TTC549 (cell line): Measurements from ENCODE around the gene RPA1.
"Not testable (repeated sequence)": the region's sequence is repeated elsewhere in the genome, so short reads cannot be mapped to it uniquely, and the experiment has no call there.

Experiments
- FAIRE-seq: peaks from 2 replicates; lab custom pipeline; 2012; peaks lifted over from hg19 to GRCh38; lab: Jason Lieb, UNC

RPA1 gene

DNA sequence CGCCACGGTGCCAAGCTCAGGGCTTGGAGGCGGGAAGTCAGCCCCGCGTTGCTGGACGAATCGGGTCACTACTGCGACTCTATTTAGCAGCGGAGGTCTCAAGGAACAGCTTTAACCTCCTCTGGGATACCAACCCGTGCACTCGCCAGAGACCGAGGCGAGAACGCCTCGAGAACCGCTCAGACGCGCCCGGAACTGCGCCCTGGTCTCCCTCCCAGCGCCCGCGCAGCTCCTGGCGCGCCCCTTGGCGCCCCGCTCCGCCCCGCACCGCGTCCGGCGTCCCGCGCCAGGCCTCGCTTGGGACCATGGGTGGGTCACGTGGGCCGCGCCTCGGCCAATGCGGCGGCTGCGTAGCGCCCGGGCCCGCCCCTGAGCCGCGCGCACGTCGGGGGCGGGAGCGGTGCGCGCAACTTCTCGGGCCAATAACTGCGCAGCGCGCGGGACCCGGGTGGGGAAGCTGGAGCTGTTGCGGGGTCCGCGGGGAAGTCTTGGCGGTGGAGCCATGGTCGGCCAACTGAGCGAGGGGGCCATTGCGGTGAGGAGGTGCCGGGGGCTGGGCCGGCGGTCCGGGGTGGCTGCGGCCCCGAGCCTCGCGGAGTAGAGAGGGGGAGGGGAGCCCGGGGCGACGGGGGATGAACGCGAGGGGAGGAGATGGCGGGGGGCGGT, at the start of gene RPA1, which contains the start of gene SMYD4:
Gene RPA1, plus strand, starts transcription at position 414 of the 666 bp plus-strand sequence. Its CDS starts 89 bp downstream, at position 503.
Gene SMYD4, minus strand, starts transcription at position 311 of the 666 bp plus-strand sequence. CDS start 1,908 bp downstream, outside the sequence.
- FAIRE-seq, result no peak

DNA sequence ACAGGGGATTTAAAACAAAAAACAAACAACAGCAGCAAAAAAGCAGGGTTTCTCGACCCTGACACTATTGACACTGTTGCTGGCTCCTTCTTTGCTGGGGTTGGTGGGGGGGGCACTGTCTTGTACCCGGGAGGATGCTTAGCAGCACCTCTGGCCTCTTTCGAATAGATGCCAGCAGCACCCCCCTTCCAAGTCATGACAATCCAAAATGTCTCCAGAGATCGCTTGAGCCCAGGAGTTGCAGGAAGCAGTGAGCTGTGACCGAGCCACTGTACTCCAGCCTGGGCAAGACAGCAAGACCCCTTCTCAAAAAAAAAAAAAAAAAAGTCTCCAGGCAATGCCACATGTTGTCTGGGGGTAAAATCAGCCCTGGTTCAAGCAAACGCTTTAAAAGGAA, 47.6 kb upstream of the RPA1 start:
- no peak for FAIRE-seq

DNA sequence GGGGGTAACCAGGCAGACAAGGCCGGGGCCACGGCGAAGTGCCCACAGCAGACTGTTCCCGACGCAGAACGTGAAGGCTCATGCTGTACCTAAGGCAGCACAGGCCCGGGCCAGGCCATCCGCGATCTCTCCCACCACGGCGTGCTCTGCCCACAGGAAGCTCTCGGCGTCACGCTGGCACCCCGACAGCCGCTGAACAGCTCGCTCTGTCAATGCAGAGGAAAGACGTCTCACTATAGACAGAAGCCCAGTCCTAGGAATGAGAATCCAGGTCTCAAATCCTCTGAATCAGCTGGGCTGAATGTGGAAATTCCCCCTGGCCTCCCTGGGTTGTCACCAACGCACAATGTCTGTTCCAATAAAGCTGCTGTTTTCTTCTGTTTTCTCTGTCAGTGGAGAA, 46.5 kb upstream of the RPA1 start:
- FAIRE-seq, result no peak

DNA sequence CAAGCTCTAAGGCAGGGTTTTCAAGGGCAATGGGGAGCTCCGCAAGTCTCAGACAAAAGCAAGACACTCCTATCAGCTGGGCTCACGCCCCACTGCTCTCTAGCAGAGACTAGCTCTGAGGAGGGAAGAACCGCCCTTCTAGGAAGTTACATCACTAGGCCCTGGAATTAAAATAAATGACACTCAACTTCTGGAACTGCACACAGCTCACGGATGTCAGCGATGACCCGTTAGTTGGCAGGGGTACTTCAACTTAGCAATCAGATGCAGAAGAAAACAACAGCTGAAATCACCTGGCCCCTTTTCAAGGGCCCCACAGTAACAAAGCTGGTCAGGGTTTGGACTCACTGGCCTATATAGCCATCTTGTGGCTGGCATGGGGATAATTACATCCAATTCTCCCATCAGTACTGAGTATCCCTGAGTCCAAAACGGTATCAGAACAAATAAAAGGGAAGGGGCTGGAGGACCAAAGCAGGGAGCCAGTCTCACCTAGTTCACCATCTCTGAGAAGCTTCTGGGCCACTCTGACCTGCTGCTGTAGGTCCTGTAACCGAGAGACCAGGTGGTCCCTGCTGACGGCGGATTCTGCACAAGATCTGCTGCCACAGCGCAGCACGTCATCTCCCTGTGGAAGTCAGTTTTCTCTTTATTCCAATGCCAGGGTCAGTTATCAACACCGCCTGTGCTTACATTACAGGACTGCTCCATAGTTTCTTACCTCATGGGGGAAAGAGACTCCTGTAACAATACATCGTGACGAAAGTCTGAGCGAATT, 45.8 kb upstream of the RPA1 start:
- no peak for FAIRE-seq

DNA sequence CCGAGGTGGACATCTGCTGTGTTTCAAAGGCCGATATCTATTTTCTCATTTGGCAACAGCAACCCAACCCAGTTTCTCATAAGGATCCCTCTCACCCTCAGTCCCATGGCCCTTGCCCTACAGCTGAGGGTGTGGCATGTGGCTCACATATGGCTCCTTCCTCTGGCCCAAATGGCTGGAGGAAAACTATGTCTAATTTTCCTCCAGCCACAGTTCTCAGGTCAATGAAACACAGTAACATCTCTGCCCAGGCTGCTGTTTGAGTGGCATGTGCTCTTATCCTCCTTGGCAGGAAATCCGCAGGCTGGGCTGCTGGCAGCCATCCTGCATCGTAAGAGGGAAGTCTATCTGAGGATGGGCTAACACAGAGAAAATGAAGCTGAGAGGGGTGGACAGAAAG, 43.9 kb upstream of the RPA1 start:
- no peak for FAIRE-seq

DNA sequence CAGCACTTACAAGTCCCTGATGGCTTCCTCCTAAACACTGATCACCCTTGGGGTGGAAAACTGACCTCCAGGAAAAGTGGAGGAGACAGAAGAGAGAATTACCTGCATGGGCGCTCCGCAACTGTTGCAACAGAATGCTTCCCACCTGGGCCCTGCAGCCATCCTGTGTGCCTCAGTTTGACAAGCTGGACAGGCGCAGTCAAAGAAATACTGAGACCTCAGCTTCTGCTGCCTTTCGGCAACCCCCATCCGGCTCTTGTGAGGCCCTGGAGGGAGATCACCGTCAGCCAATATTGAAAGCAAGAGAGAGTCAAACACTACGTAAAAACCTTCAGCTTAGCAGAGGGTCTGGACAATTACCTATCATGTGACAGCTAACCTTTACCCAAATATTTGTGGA, 43.1 kb upstream of the RPA1 start:
- FAIRE-seq, result no peak

DNA sequence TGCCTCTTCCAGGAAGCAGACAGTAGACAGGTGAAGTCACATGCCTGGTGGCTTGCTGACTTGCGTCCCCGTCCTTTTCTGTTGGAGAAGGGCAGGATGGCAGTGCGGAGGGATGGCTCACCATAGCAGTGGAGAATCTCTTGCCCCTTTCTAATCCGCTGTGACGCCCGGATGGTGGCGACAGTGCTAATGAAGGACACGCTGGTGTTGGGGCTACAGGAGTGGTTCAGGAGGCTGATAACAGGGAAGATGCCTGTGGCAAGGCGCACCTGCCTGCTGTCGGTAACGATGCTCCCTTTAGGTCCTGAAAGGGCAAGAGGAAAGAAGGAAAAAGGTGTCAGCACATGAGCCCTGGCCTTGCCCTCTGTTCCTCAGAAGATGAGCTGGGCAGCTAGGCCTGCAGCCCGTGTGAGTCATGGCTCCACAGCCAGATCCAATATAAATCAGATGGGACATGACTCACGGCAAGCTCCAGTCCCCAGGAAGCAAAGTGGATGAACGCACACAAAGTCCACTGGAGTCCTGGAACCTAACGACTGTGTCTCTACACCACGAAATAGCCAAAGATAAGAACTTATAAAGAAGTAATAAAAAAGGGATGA, 42.4 kb upstream of the RPA1 start:
- FAIRE-seq, result no peak

DNA sequence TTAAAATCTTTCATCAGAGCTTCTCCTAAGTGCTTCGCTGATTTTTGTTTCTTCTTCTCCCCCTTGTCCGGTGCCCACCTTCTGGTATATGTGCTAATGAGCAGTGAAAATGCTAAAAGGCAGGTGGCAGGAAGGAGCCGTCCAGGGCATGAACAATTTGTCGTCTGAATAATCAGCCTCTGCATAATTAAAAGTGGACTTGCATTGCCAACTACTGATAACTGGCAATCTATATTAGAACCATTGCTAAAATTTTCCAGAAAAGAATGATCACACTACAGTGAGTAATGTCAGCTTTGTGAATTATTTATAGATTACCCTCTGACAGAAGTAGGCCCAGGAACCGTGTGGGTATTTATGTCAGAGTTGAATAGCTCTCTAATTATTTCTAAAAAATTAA, 39.9 kb upstream of the RPA1 start:
- no peak for FAIRE-seq

DNA sequence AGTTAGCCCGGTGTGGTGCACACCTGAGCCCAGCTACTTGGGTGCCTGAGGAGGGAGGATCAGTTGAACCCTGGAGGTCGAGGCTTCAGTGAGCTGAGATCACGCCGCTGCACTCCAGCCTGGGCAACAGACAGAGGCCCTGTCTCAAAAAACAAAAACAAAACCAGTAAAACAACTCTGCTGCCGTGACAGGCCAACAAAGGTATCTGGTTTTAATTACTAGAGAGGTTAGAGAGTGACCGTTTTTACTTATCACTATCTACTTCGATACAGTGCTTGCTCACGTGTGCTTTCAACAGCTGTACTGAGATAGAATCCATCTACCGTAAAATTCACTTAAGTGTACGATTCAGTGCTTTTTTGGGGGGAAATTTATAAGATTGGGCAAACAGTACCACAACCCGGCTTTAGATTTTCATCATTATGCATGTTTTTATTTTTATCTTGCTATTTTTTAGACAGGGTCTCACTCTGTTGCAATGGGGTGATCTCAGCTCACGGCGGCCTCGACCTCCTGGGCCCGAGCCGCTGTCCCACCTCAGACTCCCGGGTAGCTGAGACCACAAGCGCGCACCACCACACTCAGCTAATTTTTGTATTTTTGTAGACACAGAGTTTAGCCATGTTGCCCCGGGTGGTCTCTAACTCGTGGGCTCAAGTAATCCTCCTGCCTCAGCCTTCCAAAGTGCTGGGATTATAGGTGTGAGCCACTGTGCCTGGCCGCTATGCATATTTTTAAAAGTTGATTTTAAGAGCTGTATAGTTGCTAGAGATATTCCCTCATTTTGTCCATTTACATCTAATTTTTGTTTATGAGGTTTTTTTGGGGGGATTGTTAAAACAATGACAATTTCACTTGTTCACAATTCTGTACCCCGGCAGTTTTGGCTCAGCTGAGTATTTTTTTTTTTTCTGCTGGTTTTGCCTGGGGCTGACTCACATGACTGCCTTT, 37.0 kb upstream of the RPA1 start:
- FAIRE-seq, result no peak

DNA sequence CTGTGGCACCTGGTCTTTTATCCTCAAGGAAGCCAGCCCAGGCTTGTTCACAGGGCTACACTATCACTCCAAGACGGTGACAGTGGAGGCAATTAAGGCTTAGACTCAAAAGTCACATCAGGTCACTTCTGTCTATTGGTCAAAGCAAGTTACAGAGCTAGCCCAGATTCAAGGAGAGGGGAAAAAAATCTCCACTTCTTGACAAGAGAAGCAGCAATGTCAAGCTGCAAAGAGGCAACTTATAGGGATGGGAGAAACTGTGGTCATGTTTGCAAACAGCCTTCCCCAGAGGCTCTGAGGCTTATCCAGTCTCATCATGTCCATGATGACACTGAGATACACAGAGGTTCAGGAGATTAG, 36.4 kb upstream of the RPA1 start:
- FAIRE-seq, result no peak

DNA sequence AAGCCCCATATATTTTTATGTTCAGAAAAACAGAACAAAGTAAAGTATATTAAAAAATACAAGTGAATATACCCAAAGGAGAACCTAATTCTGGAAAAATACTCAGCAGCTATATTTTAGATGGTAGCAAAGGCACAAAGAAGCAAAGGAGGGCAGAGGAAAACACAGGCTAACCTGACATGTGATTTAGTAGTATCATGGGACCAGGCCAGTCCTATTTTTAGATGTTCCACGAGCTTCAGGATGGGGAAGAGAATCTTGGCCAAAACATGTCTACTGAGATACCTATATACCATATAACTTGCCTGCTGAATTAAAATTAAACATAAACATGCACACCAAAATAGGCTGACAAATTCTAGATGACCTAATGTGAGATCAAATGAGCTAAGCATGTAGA, 33.0 kb upstream of the RPA1 start:
- FAIRE-seq, result no peak

DNA sequence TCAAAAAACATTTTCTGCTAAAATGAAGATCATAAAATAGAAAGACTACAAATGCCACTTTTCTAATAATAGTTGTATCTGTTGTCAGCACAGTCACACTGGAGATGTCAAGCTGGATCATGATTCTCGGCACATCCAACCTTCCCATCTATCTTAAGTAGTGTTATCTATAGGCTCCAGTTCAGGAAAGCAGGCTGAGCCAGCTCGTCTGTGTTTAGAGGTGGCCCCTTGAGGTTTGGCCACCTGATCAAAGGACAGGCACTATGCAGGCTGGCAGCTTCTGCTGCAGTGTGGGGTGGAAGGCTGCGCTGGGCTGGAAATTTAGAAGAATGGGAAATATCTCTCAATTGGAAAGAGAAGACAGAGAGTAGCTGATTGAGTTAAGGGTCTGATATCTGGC, 32.5 kb upstream of the RPA1 start:
- no peak for FAIRE-seq

DNA sequence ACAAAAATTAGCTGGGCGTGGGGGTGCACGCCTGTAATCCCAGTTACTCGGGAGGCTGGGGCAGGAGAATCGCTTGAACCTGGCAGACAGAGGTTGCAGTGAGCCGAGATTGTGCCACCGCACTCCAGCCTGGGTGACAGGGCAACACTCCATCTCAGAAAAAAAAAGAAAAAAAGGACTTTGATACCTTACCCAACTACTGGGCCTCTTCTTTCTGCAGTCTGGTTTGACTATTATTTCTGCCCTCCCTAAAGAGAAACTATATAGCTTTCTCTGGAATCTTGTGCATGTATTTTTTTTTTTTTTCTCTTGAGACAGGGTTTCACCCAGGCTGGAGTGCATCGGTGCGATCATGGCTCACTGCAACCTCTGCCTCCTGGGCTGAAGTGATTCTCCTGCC, 32.0 kb upstream of the RPA1 start:
- FAIRE-seq, result not testable (repeated sequence)

DNA sequence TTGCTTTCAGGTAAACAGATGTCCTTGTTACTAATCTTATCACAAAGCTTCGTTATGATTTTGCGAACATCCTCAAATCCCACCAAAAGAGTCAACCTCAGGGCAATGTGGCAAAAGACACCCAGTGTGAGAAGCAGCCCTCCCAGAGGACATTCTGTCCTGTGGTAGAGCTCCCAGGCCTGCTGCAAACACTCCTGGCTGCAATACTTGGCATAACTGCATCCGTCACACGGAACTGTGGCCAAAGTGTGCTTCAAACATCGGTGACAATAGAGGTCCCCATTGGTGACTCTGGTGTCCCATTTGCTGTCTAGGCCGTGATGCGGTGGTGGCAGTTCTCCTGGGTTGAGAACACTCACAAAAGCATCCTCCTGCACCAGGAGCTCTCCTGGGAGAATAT, 29.6 kb upstream of the RPA1 start:
- no peak for FAIRE-seq

DNA sequence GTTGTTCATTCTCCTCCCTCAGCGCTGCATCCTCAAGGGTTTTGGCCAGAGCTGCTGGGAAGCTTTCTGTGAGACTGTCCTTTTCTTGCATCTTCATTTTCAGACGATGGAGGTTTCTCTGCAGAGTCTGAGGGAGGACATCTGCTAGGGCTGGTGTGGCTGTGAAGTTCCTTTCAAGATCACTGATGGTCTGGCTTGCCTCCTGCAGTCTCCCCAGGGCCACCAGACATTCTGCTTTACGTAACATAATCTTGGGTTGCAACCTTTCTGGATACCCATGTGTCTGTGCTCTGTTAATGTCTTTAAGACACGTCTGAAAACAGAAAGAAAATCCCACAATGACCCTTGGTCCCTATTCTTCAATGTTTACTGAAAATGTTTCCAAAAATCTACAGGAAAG, 29.1 kb upstream of the RPA1 start:
- no peak for FAIRE-seq

DNA sequence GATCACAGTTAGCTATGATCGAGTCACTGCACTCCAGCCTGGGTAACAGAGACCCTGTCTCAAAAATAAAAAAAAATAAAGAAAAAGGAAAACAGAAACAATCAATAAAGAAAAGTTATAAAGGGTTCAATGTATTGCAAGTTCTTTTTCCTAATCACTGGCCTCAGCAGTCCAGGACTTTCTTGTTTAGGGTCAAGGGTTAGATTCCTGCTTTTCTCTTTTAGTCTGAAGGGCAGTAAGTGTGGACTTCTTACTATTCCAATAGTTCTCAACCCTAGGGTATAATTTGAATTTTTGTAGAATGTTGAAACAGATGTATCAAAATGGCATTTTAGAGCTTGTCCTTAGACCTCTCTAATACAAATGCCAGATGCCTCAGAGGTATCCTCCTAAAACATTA, 27.4 kb upstream of the RPA1 start:
- no peak for FAIRE-seq

DNA sequence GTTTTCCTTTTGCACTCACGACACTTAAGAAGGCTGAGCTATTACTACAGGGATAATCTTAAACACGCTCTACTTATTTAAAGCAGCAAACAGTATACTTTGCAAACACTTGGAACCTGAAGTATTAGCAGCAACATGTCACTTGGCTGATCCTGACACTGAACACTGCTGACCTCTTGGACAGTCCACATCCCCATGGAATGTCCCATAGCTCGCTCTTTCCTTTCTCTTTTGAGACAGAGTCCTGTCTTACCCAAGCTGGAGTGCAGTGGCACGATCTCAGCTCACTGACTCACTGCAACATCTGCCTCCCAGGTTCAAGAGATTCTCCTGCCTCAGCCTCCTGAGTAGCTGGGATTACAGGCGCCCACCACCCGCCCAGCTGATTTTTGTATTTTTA, 26.5 kb upstream of the RPA1 start:
- FAIRE-seq, result no peak

DNA sequence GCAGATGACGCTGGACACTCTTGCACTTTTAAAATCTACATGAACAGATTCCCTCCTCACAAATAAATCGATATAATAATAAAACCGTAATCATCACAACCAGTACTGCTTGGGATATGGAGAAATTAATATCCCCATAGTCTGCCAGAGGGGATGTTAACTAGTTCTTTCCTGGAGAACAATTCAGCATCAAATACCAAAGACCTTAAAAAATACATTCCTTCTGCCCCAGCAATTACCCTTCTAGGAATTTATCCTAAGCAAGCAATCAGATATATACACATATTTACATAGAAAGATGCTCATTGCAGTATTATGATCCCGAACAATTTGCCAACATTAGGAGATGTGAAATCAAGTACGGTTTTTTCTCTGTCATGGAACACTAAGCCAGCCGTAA, 21.9 kb upstream of the RPA1 start:
- FAIRE-seq, result no peak

DNA sequence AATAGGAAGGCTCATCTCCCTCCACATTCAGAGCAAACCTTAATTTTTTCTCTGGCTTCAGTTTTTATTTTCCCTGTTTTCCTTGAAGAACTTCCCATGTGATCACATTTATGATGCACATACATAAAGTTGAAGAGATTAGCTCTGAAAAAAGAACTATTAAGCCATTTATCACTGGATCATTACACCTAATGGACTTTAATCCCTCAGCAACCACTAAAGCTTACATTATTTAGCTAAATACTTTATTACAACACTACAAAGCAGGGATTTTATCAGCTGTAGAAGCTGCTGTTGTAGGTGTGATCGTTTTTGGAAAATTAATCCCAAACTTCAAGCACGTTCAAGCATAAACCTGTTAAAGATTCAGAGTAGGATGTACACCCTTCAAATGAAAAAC, 21.2 kb upstream of the RPA1 start:
- FAIRE-seq, result no peak

DNA sequence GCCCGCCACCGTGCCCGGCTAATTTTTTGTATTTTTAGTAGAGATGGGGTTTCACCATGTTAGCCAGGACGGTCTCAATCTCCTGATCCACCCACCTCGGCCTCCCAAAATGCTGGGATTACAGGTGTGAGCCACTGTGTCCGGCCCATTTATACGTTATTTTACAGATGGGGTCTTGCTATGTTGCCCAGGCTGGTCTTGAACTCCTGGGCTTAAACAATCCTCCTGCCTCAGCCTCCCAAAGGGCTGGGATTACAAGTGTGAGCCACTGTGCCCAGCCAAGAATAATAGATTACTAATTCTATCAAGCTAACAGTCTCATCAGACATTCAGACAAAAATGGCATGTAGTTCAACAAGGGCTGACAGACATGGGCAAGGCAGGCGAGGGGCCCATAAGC, 20.0 kb upstream of the RPA1 start:
- FAIRE-seq, result not testable (repeated sequence)

DNA sequence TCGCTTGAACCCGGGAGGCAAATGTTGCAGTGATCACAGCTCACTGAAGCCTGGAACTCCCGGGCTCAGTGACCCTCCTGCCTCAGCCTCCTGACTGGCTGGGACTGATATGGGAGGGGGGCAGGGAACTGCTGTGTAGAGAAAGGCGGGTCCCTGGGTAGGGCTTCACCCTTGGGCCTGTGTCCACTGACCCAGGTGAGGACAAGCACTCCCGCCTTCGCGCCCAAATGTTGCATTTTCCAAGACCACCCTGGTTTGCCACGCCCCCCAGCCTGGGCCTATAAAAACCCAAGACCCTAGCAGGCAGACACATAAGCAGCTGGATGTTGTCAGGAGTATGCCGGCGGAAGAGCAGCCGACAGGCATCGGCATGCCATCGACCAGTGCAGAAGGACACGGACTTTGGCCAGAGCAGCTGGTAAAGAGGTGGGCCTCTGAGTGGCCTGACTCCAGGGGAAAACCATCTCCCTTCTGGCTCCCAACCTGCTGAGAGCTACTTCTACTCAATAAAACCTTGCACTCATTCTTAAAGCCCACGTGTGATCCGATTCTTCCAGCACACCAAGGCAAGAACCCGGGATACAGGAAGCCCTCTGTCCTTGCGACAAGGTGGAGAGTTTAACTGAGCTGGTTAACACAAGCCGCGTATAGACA, 19.2 kb upstream of the RPA1 start:
- no peak for FAIRE-seq

DNA sequence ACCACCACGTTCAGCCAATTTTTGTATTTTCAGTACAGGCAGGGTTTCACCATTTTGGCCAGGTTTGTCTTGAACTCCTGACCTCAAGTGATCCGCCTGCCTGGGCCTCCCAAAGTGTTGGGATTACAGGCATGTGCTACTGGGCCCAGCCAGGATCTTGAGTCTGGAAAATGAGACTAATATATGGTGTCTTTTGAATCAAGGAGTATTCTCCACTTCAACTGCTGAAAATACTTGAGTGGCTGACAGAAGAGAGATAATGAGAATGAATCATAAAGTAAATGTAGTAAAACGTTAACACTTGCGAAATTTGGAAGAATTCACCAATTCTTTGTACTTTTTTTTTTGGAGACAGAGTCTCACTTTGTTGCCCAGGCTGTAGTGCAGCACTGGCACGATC, 16.7 kb upstream of the RPA1 start:
- no peak for FAIRE-seq
